B cell (primary cell): ENCODE results near the gene SLC2A14. TPM values are rescaled to one million over a fixed set of nuclear protein-coding genes. Genes with fewer than 3 reads are reported as not detected.
A peak's percentile ranks its signal among the peaks of the same experiment; 100 is the strongest.
"Not testable (repeated sequence)": the region's sequence is repeated elsewhere in the genome, so short reads cannot be mapped to it uniquely, and the experiment has no call there.

ENCODE experiments used
- ATAC-seq: fragments of 200-7000 bp; cut with Tn5 transposase; one replicate; pipeline ENCODE4 v1.10.0; 2021; ENCODE audit warnings: low read depth, mild to moderate bottlenecking, moderate number of reproducible peaks, moderate library complexity
- CTCF ChIA-PET: fragments of 350-600 bp; sonication (Branson Sonifier 250); formaldehyde crosslinking; loops from one replicate; lab custom pipeline; 2021; ENCODE audit warnings: antibody characterized with exemption, inconsistent platforms; lab: Charles Lee
- POLR2A ChIA-PET: fragments of 350-600 bp; sonication (Branson Sonifier 250); formaldehyde crosslinking; loops from one replicate; lab custom pipeline; 2021; ENCODE audit warnings: antibody characterized with exemption; lab: Charles Lee
- DNase-seq: peaks from one replicate; pipeline ENCODE4 v3.0.0; 2013
- H2AFZ ChIP-seq: 2 replicates; pipeline ENCODE4 v1.6.1; 2012; ENCODE audit warnings: mild to moderate bottlenecking, low read depth, low read length; ENCODE audit not compliant: insufficient read depth, poor library complexity, severe bottlenecking
- H3K27ac ChIP-seq, 2 donors: 1 replicate in 1 of 2; 2 replicates in 1 of 2; pipeline ENCODE4 v1.5.1; 2012 to 2013; ENCODE audit warnings: low read length in 2 of 2, mild to moderate bottlenecking in 2 of 2, moderate library complexity in 1 of 2
- H3K27me3 ChIP-seq, 4 experiments: fragments of 200-600 bp in 1 of 4; sonication (generic) in 1 of 4; replicated peaks in 1 of 4; 1 replicate in 2 of 4; 2 replicates in 2 of 4; pipeline versions ENCODE4 v1.6.1 to v1.7.0; 2013 to 2016; ENCODE audit warnings: low read length in 3 of 4, mild to moderate bottlenecking in 2 of 4, mixed read lengths in 1 of 4, moderate library complexity in 1 of 4; ENCODE audit not compliant: insufficient read depth in 4 of 4, control insufficient read depth in 3 of 4; ENCODE audit errors: control extremely low read depth in 1 of 4
- H3K36me3 ChIP-seq, 2 experiments: replicated peaks in 1 of 2; 1 replicate in 1 of 2; 2 replicates in 1 of 2; pipeline versions ENCODE4 v1.6.1 to v1.7.1; 2013; ENCODE audit warnings: low read length in 1 of 2; ENCODE audit not compliant: insufficient read depth in 2 of 2, control insufficient read depth in 1 of 2; ENCODE audit errors: control extremely low read depth in 1 of 2, extremely low read depth in 1 of 2
- H3K4me1 ChIP-seq, 2 donors: fragments of 200-600 bp in 1 of 2; sonication (generic) in 1 of 2; 1 replicate in 1 of 2; 2 replicates in 1 of 2; pipeline versions ENCODE4 v1.5.1 to v1.6.1; 2013 to 2017; ENCODE audit warnings: low read length in 2 of 2; ENCODE audit not compliant: control insufficient read depth in 2 of 2, insufficient read depth in 2 of 2
- H3K4me2 ChIP-seq: replicated peaks from 2 replicates; pipeline ENCODE3; 2012; ENCODE audit warnings: mild to moderate bottlenecking, low read depth, low read length; ENCODE audit not compliant: poor library complexity, severe bottlenecking
- H3K4me3 ChIP-seq, 5 experiments: fragments of 200-600 bp in 1 of 5; sonication (generic) in 1 of 5; 1 replicate in 3 of 5; 2 replicates in 2 of 5; pipeline versions ENCODE4 v1.5.1 to v1.7.0; 2011 to 2016; ENCODE audit warnings: low read length in 4 of 5, mild to moderate bottlenecking in 4 of 5, low read depth in 2 of 5, control low read depth in 1 of 5, moderate library complexity in 1 of 5; ENCODE audit not compliant: insufficient read depth in 1 of 5; ENCODE audit errors: control extremely low read depth in 1 of 5, extremely low read depth in 1 of 5
- H3K79me2 ChIP-seq: fragments of 200-600 bp; sonication (generic); one replicate; pipeline ENCODE4 v1.6.0; 2016; ENCODE audit warnings: low read length; ENCODE audit not compliant: control insufficient read depth, insufficient read depth
- H3K9ac ChIP-seq: fragments of 200-600 bp; sonication (generic); 2 replicates; pipeline ENCODE4 v1.6.1; 2017; ENCODE audit warnings: mild to moderate bottlenecking, low read length, moderate library complexity
- H3K9me3 ChIP-seq, 3 donors: one replicate each; pipeline versions ENCODE4 v1.6.1 to v1.7.1; 2013; ENCODE audit warnings: low read length in 2 of 3; ENCODE audit not compliant: control insufficient read depth in 2 of 3, insufficient read depth in 1 of 3; ENCODE audit errors: control extremely low read depth in 1 of 3
- H4K20me1 ChIP-seq: 2 replicates; pipeline ENCODE4 v1.6.0; 2012; ENCODE audit warnings: mild to moderate bottlenecking, low read length; ENCODE audit not compliant: insufficient read depth, control insufficient read depth, poor library complexity, severe bottlenecking
- H3K27ac Mint-ChIP-seq: one replicate; pipeline ENCODE4 v1.8.0; 2021; ENCODE audit warnings: mixed read lengths
- H3K27me3 Mint-ChIP-seq: one replicate; pipeline ENCODE4 v1.8.0; 2021; ENCODE audit warnings: mixed read lengths
- H3K4me1 Mint-ChIP-seq: one replicate; pipeline ENCODE4 v1.8.0; 2021; ENCODE audit warnings: mixed read lengths
- H3K4me3 Mint-ChIP-seq: one replicate; pipeline ENCODE4 v1.8.0; 2021; ENCODE audit warnings: mixed read lengths
- H3K9me3 Mint-ChIP-seq: one replicate; pipeline ENCODE4 v1.8.0; 2022; ENCODE audit warnings: mixed read lengths; ENCODE audit not compliant: insufficient read depth
- EZH2 ChIP-seq: IDR thresholded peaks from 2 replicates; pipeline ENCODE4 v1.6.1; 2012; ENCODE audit warnings: borderline replicate concordance, low read depth, mild to moderate bottlenecking, moderate library complexity, low read length; ENCODE audit not compliant: insufficient read depth, poor library complexity, severe bottlenecking
- WGBS: methylation state at CpG from one replicate; pipeline ENCODE4 v1.1.5; 2013; ENCODE audit warnings: missing lambda C conversion rate; ENCODE audit not compliant: insufficient coverage; 5-methylcytosine and 5-hydroxymethylcytosine counted together
- intact Hi-C: fragments of 100-400 bp; cut with micrococcal nuclease; formaldehyde crosslinking; loops from one replicate; pipeline ENCODE4 v1.10.0; 2022
- polyA plus RNA-seq: library from polyadenylated mRNA; depleted of rRNA; stranded (reverse); fragments of >200 nt; gene quantifications from 2 replicates; pipeline ENCODE4 v1.2.3, GENCODE V29; 2012
- total RNA-seq, 2 donors: library from RNA; stranded (reverse); fragments of 120-200 nt in 1 of 2; gene quantifications; 1 replicate in 1 of 2; 2 replicates in 1 of 2; pipeline versions ENCODE4 v1.2.3 to v1.2.4, GENCODE V29; 2013 to 2022
- TF ChIP-seq, protein P1 (sequence below): fragments of 200-600 bp; IDR thresholded peaks from one replicate; pipeline ENCODE4 v1.8.0; 2022; ENCODE audit warnings: antibody characterized with exemption, mild to moderate bottlenecking

SLC2A14 gene
- total and polyA plus RNA-seq, 2 donors (not counting 1 experiment from before 2014, with no cell fraction given), result 2.5 to 4.7 TPM

DNA sequence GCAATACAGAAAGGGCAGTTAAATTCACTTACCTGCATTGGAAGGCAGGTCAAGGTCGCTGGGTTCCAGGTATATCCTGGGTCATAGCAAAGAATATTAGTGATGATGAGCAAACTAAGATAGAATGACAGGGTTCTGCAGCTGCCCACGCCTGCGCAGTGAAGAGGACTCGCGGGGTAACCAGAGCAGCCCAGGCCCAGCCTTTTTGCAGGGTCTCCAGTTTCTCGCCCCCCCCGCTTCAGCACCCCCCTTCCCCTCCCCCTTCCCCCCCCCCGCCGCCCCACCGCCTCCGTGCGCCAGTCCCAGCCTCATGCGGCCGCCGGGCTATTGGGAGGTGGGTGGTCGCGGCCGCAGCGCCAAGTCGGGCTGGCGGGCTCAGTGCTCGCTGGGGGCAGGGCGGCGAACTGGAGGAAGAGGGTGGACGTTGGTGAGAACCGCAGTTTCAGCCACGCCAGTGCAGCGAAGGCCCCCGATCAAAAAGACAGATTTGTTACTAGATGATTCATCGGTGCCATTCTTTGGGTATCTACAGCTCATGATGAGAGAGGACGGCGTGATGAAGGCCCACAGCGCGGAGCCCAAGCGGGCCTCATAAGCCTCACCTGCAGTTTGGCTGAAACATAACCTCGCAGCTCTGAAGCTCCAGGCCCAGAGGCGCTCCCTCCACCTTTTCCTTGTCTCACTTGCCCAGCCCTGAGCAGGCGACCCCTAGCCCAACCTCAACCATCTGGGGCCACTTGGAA lies 43.1 kb upstream of the SLC2A14 start:
- Histone ChIP-seq H3K4me1 (peaks cover 0 to 2% of the 10 kb centered on the region in 2 donors), H3K4me3 (no peak overlapping the region), H2AFZ (no peak overlapping the region), H3K9me3 (peaks cover 0 to 3% (median 0%) of the 10 kb centered on the region in 3 donors), H3K79me2 (no peaks in the 10 kb centered on the region), H3K27me3 (no peaks in the 10 kb centered on the region), H3K27ac (no peak overlapping the region), H3K9ac (no peak overlapping the region), H3K36me3 (peaks cover 0 to 40% of the 10 kb centered on the region in 2 experiments), H4K20me1 (peaks cover 13% of the 10 kb centered on the region), H3K4me2 (no peak overlapping the region)
- POLR2A ChIA-PET, result no interaction called here
- DNase-seq (peak; percentile 36), ATAC-seq (no peak)
- no peak overlapping the region for H3K4me3 Mint-ChIP-seq
- intact Hi-C loops, result no loop called here
- no peaks in the 10 kb centered on the region for H3K9me3 Mint-ChIP-seq
- H3K27ac Mint-ChIP-seq, result no peak overlapping the region
- CTCF ChIA-PET, result interaction anchor here (1.0 kb wide), 1 partner anchor 13 kb away, joined by 3 read pairs; no protein-coding TSS in a partner anchor
- peaks cover 3% of the 10 kb centered on the region for H3K4me1 Mint-ChIP-seq
- no peaks in the 10 kb centered on the region for H3K27me3 Mint-ChIP-seq
- no peak for TF ChIP-seq EZH2
- TF ChIP-seq, protein P1, sequence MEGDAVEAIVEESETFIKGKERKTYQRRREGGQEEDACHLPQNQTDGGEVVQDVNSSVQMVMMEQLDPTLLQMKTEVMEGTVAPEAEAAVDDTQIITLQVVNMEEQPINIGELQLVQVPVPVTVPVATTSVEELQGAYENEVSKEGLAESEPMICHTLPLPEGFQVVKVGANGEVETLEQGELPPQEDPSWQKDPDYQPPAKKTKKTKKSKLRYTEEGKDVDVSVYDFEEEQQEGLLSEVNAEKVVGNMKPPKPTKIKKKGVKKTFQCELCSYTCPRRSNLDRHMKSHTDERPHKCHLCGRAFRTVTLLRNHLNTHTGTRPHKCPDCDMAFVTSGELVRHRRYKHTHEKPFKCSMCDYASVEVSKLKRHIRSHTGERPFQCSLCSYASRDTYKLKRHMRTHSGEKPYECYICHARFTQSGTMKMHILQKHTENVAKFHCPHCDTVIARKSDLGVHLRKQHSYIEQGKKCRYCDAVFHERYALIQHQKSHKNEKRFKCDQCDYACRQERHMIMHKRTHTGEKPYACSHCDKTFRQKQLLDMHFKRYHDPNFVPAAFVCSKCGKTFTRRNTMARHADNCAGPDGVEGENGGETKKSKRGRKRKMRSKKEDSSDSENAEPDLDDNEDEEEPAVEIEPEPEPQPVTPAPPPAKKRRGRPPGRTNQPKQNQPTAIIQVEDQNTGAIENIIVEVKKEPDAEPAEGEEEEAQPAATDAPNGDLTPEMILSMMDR, result no peak
- WGBS, result 55% methylated on average over 24 of the region's 38 CpGs

- CTCF ChIA-PET, result interaction anchor here (0.6 to 1.3 kb wide), 3 partner anchors 11 to 52 kb away, joined by 3 to 5 read pairs (median 3); no protein-coding TSS in a partner anchor
- H3K9ac ChIP-seq, POLR2A ChIA-PET, H3K36me3 ChIP-seq, H3K79me2 ChIP-seq, H2AFZ ChIP-seq, H3K4me3 ChIP-seq, H3K27me3 Mint-ChIP-seq, H4K20me1 ChIP-seq, ATAC-seq, intact Hi-C loops, H3K27ac ChIP-seq, H3K27me3 ChIP-seq, H3K4me1 ChIP-seq, H3K9me3 ChIP-seq, H3K27ac Mint-ChIP-seq, H3K4me1 Mint-ChIP-seq, H3K4me2 ChIP-seq, H3K4me3 Mint-ChIP-seq, DNase-seq, H3K9me3 Mint-ChIP-seq: not testable (repeated sequence)
- 92% methylated on average over 4 of the region's 7 CpGs for WGBS
These were observed 37.4 kb upstream of the SLC2A14 start for GRCh38 chr12:7910106-7910505.
